Measurements from ENCODE around the gene TMEM273.

DNA sequence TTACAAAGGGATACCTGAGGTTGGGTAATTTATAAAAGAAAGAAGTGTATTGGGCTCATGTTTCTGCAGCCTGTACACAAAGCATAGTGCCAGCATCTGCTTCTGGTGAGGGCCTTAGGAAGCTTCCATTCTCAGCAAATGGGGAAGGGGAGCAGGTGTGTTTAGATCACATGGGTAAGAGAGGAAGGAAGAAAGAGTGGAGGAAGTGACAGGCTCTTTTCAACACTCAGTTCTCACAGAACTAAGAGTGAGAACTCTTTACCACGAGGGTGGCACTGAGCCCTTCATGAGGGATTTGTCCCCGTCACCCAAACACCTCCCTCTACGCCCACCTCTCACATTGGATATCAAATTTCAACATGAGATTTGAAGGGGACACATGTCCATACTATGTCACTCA, 53.9 kb downstream of the TMEM273 start:
- TF ChIP-seq, protein P1, sequence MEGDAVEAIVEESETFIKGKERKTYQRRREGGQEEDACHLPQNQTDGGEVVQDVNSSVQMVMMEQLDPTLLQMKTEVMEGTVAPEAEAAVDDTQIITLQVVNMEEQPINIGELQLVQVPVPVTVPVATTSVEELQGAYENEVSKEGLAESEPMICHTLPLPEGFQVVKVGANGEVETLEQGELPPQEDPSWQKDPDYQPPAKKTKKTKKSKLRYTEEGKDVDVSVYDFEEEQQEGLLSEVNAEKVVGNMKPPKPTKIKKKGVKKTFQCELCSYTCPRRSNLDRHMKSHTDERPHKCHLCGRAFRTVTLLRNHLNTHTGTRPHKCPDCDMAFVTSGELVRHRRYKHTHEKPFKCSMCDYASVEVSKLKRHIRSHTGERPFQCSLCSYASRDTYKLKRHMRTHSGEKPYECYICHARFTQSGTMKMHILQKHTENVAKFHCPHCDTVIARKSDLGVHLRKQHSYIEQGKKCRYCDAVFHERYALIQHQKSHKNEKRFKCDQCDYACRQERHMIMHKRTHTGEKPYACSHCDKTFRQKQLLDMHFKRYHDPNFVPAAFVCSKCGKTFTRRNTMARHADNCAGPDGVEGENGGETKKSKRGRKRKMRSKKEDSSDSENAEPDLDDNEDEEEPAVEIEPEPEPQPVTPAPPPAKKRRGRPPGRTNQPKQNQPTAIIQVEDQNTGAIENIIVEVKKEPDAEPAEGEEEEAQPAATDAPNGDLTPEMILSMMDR (IDR thresholded peaks at IDR 0.05): no peak
- no peak for TF ChIP-seq ZFX (IDR thresholded peaks at IDR 0.05; ENCODE audit: borderline replicate concordance)

Data from 22Rv1 (cell line).